Measurements from ENCODE around the gene CD300H. TPM values are rescaled to one million over a fixed set of nuclear protein-coding genes. Genes with fewer than 3 reads are reported as not detected.

Gene CD300H
- total RNA-seq, 1 experiment from 2014 or later: not detected

DNA sequence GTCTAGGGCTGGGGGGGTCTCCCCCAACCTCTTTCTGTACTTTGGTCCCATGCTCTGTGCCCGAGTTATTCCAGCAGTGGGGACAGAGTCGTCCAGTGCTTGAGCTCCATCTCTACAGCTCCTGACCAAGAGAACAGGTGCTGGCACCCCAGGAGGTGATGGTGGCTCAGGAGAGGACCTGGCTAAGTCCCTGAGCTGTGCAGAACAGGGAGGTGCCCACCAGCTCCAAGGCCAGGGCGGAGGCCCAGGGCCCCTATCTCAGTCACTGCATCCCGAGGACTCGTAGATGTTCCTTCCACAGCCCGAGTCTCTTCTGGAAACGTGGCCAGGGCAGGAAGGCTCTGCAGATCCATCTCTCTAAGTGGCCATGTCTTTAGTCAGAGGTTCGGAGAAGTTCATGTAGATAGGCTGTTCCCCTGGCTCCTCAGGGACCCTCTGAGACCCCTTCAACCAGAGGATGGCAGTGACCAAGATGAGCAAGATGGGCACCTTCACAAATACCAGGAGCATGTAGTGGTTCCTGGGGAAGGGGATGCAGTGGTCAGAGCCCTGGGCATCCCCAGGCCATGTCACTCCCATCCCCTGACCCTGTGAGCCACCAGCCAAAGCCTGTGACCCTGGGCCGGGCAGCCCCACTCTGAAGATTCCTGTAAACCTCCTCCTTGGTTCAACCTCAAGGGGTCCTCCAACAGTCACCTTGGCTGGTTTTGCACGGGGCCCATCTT lies 44.8 kb downstream of the CD300H start:
- Histone ChIP-seq H3K4me3 (ENCODE audit: low read length) (no peak overlapping the region), H3K9ac (ENCODE audit: low read length) (no peak overlapping the region), H3K79me2 (ENCODE audit: low read length) (no peaks in the 10 kb centered on the region), H3F3A (ENCODE audit: low read length, unreplicated experiment) (no peaks in the 10 kb centered on the region), H3K9me2 (replicated peaks; ENCODE audit: low read length) (no peaks in the 10 kb centered on the region), H3K27me3 (ENCODE audit: low read length) (peaks cover 62% of the 10 kb centered on the region), H3K4me1 (ENCODE audit: insufficient read depth, low read length) (no peaks in the 10 kb centered on the region; the same call in 1 of the 2 replicates), H4K20me1 (ENCODE audit: low read length) (no peaks in the 10 kb centered on the region), H3K27ac (ENCODE audit: low read length) (no peak overlapping the region), H3K36me3 (ENCODE audit: low read depth, low read length) (no peaks in the 10 kb centered on the region), H3K4me2 (ENCODE audit: low read length) (no peak overlapping the region), H3K9me3 (ENCODE audit: low read length) (no peaks in the 10 kb centered on the region), H2AFZ (ENCODE audit: low read length) (no peak overlapping the region)
- ATAC-seq (no peak), DNase-seq (no peak)
- ChIA-PET CTCF (interaction anchor here (0.6 kb wide), 1 partner anchor 92 kb away, joined by 4 read pairs; no protein-coding TSS in a partner anchor), POLR2A (ENCODE audit: unreplicated experiment) (no interaction called here)
- BruUV-seq (replicated peaks): no TSS peak
- TF ChIP-seq EZH2 (IDR thresholded peaks at IDR 0.05; ENCODE audit: low read length, unreplicated experiment) (no peak), EZH2phosphoT487 (IDR thresholded peaks at IDR 0.05; ENCODE audit: borderline replicate concordance, low read length) (no peak)
- TF ChIP-seq, protein P1, sequence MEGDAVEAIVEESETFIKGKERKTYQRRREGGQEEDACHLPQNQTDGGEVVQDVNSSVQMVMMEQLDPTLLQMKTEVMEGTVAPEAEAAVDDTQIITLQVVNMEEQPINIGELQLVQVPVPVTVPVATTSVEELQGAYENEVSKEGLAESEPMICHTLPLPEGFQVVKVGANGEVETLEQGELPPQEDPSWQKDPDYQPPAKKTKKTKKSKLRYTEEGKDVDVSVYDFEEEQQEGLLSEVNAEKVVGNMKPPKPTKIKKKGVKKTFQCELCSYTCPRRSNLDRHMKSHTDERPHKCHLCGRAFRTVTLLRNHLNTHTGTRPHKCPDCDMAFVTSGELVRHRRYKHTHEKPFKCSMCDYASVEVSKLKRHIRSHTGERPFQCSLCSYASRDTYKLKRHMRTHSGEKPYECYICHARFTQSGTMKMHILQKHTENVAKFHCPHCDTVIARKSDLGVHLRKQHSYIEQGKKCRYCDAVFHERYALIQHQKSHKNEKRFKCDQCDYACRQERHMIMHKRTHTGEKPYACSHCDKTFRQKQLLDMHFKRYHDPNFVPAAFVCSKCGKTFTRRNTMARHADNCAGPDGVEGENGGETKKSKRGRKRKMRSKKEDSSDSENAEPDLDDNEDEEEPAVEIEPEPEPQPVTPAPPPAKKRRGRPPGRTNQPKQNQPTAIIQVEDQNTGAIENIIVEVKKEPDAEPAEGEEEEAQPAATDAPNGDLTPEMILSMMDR (conservative IDR thresholded peaks at IDR 0.05; ENCODE audit: low read depth, low read length): no peak
- intact Hi-C loops (cut with micrococcal nuclease): no loop called here

DNA sequence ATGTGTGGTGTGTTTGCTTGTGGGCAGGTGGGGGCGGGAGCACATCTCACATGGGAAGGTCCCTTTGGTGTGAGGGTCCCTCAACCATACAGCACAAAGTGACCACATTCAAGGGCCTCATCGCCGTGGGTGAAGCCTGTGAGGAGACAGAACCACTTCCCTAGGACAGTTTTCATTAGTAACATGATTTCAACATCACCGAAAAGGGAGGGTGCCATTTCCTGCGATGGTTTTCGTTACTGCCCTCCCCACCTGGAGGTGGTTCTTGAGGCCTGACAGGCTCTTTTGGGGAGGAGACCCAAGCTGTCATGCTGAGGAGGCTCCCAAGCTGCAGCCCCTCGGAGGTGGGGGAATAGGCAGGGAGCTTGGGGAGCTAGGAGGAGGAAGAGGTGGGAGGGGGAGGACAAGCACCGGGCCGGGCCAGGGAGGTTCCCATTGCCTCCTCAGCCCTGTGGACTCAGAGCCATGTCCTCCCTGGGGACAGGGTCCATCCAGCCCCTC lies 45.6 kb downstream of the CD300H start:
- ChIA-PET POLR2A (ENCODE audit: unreplicated experiment) (no interaction called here), CTCF (interaction anchor here (0.6 kb wide), 1 partner anchor 93 kb away, joined by 4 read pairs; no protein-coding TSS in a partner anchor)
- Histone ChIP-seq H3K36me3 (ENCODE audit: low read depth, low read length) (no peaks in the 10 kb centered on the region), H3K9ac (ENCODE audit: low read length) (no peak overlapping the region), H3K4me1 (ENCODE audit: insufficient read depth, low read length) (no peaks in the 10 kb centered on the region; the same call in 1 of the 2 replicates), H3K9me2 (replicated peaks; ENCODE audit: low read length) (no peaks in the 10 kb centered on the region), H2AFZ (ENCODE audit: low read length) (no peak overlapping the region), H3K27ac (ENCODE audit: low read length) (no peak overlapping the region), H4K20me1 (ENCODE audit: low read length) (no peaks in the 10 kb centered on the region), H3K27me3 (ENCODE audit: low read length) (peaks cover 54% of the 10 kb centered on the region), H3F3A (ENCODE audit: low read length, unreplicated experiment) (no peaks in the 10 kb centered on the region), H3K4me3 (ENCODE audit: low read length) (no peak overlapping the region), H3K9me3 (ENCODE audit: low read length) (no peaks in the 10 kb centered on the region), H3K79me2 (ENCODE audit: low read length) (no peaks in the 10 kb centered on the region), H3K4me2 (ENCODE audit: low read length) (no peak overlapping the region)
- TF ChIP-seq EZH2 (IDR thresholded peaks at IDR 0.05; ENCODE audit: low read length, unreplicated experiment): no peak
- TF ChIP-seq, protein P1 (conservative IDR thresholded peaks at IDR 0.05; ENCODE audit: low read depth, low read length): no peak
- TF ChIP-seq EZH2phosphoT487 (IDR thresholded peaks at IDR 0.05; ENCODE audit: borderline replicate concordance, low read length): no peak
- DNase-seq (no peak), ATAC-seq (no peak)
- no TSS peak for BruUV-seq (replicated peaks)
- intact Hi-C loops (cut with micrococcal nuclease): no loop called here

Measured in PC-3 (cell line).